ENCODE results near the gene RHOH. TPM values are rescaled to one million over a fixed set of nuclear protein-coding genes. Genes with fewer than 3 reads are reported as not detected.
"Not testable (repeated sequence)": the region's sequence is repeated elsewhere in the genome, so short reads cannot be mapped to it uniquely, and the experiment has no call there.

The RHOH gene
- total RNA-seq, 2 donors from 2014 or later, result 1.3 to 1.9 TPM

- intact Hi-C loops (cut with DNase I), result no loop called here
- Histone ChIP-seq H3K4me3 (no peak overlapping the region), H3K4me1 (replicated peaks) (no peaks in the 10 kb centered on the region), H3K36me3 (no peaks in the 10 kb centered on the region), H3K27ac (no peak overlapping the region), H3K27me3 (replicated peaks; ENCODE audit: insufficient read depth) (no peaks in the 10 kb centered on the region), H3K9me3 (no peaks in the 10 kb centered on the region)
- DNase-seq (ENCODE audit: low spot score), result no peak
- no peak for TF ChIP-seq POLR2AphosphoS5 (IDR thresholded peaks at IDR 0.05)
- no peak for TF ChIP-seq POLR2A (IDR thresholded peaks at IDR 0.05)
- TF ChIP-seq CTCF (IDR thresholded peaks at IDR 0.05), result no peak
- WGBS, result 44% methylated on average over 3 of the region's 3 CpGs
Observed at GRCh38 chr4:40281099-40281498, 84.3 kb downstream of the RHOH start.

DNA sequence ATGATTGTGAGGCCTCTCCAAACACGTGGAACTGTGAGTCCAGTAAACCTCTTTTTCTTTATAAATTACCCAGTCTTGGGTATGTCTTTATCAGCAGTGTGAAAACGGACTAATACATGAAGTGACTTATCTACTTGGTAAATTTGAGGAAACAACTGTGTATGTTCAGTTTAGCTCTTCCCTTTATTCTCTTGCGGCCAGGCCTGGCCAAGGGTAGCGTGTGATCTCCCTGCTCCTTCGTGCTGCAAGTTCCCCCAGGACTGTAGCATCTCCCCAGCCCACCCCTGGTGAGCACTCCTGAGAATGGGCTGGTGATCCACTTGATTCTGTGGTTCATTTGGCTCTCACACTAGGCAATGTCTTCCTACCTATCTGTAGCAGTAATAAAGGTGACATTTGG, 85.1 kb downstream of the RHOH start:
- no peaks in the 10 kb centered on the region for H3K27me3 ChIP-seq (replicated peaks; ENCODE audit: insufficient read depth)
- H3K36me3 ChIP-seq, result no peaks in the 10 kb centered on the region
- TF ChIP-seq POLR2A (IDR thresholded peaks at IDR 0.05), result no peak
- no peak overlapping the region for H3K4me3 ChIP-seq
- intact Hi-C loops (cut with DNase I), result no loop called here
- no peak overlapping the region for H3K27ac ChIP-seq
- no peak for DNase-seq (ENCODE audit: low spot score)
- no peaks in the 10 kb centered on the region for H3K4me1 ChIP-seq (replicated peaks)
- 88% methylated on average over 5 of the region's 5 CpGs for WGBS
- no peaks in the 10 kb centered on the region for H3K9me3 ChIP-seq

DNA sequence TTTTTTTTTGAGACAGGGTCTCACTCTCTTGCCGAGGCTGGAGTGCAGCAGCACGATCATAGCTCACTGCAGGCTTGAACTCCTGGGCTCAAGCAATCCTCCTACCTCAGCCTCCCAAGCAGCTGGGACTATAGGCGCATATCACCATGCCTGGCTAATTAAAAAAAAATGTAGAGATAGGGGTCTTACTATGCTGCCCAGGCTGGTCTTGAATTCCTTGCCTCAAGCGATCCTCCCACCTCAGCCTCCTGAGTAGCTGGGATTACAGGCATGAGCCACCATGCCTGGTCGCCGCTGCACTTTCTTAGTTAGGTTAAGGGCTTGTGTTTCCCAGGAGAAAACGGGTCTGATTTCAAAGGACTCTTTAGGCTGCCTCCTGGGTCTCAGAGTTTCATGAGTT, 86.0 kb downstream of the RHOH start:
- H3K4me1 ChIP-seq (replicated peaks); H3K27ac ChIP-seq; intact Hi-C loops (cut with DNase I); DNase-seq (ENCODE audit: low spot score); H3K27me3 ChIP-seq (replicated peaks; ENCODE audit: insufficient read depth); H3K4me3 ChIP-seq; H3K36me3 ChIP-seq; H3K9me3 ChIP-seq: not testable (repeated sequence)
- 97% methylated on average over 7 of the region's 7 CpGs for WGBS

DNA sequence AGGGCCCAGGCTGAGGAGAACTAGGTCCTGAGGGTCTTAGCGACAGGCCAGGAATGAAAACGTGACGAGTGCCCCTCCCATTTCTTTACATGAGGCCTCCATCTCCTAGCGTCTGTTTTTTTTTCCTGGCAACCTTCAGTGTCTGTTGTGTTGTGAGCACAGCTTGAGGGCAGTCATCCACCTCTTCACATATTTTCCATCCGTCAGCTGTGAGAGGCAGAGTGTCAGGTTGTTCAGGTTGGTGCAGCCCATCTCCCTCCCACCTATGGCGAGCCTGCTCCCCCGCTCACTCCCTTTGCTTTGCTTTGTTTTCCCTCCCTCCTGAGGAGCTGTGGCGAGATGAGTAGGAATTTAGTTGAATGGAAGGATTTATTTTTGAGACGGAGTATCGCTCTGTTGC, 86.6 kb downstream of the RHOH start:
- H3K4me1 ChIP-seq (replicated peaks), result no peaks in the 10 kb centered on the region
- no peaks in the 10 kb centered on the region for H3K27me3 ChIP-seq (replicated peaks; ENCODE audit: insufficient read depth)
- no peak overlapping the region for H3K4me3 ChIP-seq
- 56% methylated on average over 10 of the region's 10 CpGs for WGBS
- H3K27ac ChIP-seq, result no peak overlapping the region
- no peaks in the 10 kb centered on the region for H3K9me3 ChIP-seq
- DNase-seq (ENCODE audit: low spot score), result no peak
- TF ChIP-seq POLR2A (IDR thresholded peaks at IDR 0.05) (no peak), POLR2AphosphoS5 (IDR thresholded peaks at IDR 0.05) (no peak)
- no peaks in the 10 kb centered on the region for H3K36me3 ChIP-seq
- intact Hi-C loops (cut with DNase I), result no loop called here

GRCh38 chr4:40283968-40284367, 87.1 kb downstream of the RHOH start:
- no peaks in the 10 kb centered on the region for H3K36me3 ChIP-seq
- 52% methylated on average over 10 of the region's 10 CpGs for WGBS
- no peaks in the 10 kb centered on the region for H3K4me1 ChIP-seq (replicated peaks)
- H3K27ac ChIP-seq, result no peak overlapping the region
- no peak for DNase-seq (ENCODE audit: low spot score)
- intact Hi-C loops (cut with DNase I), result no loop called here
- no peak for TF ChIP-seq CTCF (IDR thresholded peaks at IDR 0.05)
- TF ChIP-seq POLR2A (IDR thresholded peaks at IDR 0.05), result no peak
- no peak for TF ChIP-seq POLR2AphosphoS5 (IDR thresholded peaks at IDR 0.05)
- no peaks in the 10 kb centered on the region for H3K27me3 ChIP-seq (replicated peaks; ENCODE audit: insufficient read depth)
- no peaks in the 10 kb centered on the region for H3K9me3 ChIP-seq
- no peak overlapping the region for H3K4me3 ChIP-seq

- intact Hi-C loops (cut with DNase I), result no loop called here
- no peak overlapping the region for H3K4me3 ChIP-seq
- no peaks in the 10 kb centered on the region for H3K27me3 ChIP-seq (replicated peaks; ENCODE audit: insufficient read depth)
- no peaks in the 10 kb centered on the region for H3K36me3 ChIP-seq
- WGBS, result 78% methylated on average over 5 of the region's 5 CpGs
- no peak for DNase-seq (ENCODE audit: low spot score)
- no peaks in the 10 kb centered on the region for H3K9me3 ChIP-seq
- H3K27ac ChIP-seq, result no peak overlapping the region
- no peak for TF ChIP-seq CTCF (IDR thresholded peaks at IDR 0.05)
- no peak for TF ChIP-seq POLR2AphosphoS5 (IDR thresholded peaks at IDR 0.05)
- no peak for TF ChIP-seq POLR2A (IDR thresholded peaks at IDR 0.05)
- no peaks in the 10 kb centered on the region for H3K4me1 ChIP-seq (replicated peaks)
Observed at GRCh38 chr4:40285692-40286091, 88.9 kb downstream of the RHOH start.
